ENCODE data around the gene JPT2. TPM values are rescaled to one million over a fixed set of nuclear protein-coding genes. Genes with fewer than 3 reads are reported as not detected.

JPT2 gene
- total RNA-seq, 2 experiments from 2014 or later: 56.1 to 61.7 TPM

- Mint-ChIP-seq H3K27me3 (ENCODE audit: low read depth) (no peaks in the 10 kb centered on the region), H3K27ac (no peak overlapping the region), H3K4me1 (ENCODE audit: low read depth) (no peaks in the 10 kb centered on the region), H3K9me3 (ENCODE audit: insufficient read depth) (no peaks in the 10 kb centered on the region), H3K36me3 (ENCODE audit: low read depth) (peaks cover 36% of the 10 kb centered on the region), H3K4me3 (no peak overlapping the region)
- DNase-seq (no peak), ATAC-seq (no peak)
- ChIA-PET CTCF (no interaction called here), POLR2A (no interaction called here)
Observed at GRCh38 chr16:1655269-1655807, 22.7 kb upstream of the JPT2 start.

- no peaks in the 10 kb centered on the region for H3K27me3 Mint-ChIP-seq (ENCODE audit: low read depth)
- H3K9me3 Mint-ChIP-seq (ENCODE audit: insufficient read depth): no peaks in the 10 kb centered on the region
- ATAC-seq (no peak), DNase-seq (no peak)
- no peak overlapping the region for H3K4me3 Mint-ChIP-seq
- peaks cover 30% of the 10 kb centered on the region for H3K36me3 Mint-ChIP-seq (ENCODE audit: low read depth)
- no peaks in the 10 kb centered on the region for H3K4me1 Mint-ChIP-seq (ENCODE audit: low read depth)
- ChIA-PET POLR2A (no interaction called here), CTCF (no interaction called here)
- no peak overlapping the region for H3K27ac Mint-ChIP-seq
Observed at GRCh38 chr16:1655909-1656807, 21.9 kb upstream of the JPT2 start.

GRCh38 chr16:1656808-1657617, 21.1 kb upstream of the JPT2 start:
- Mint-ChIP-seq H3K27ac (no peak overlapping the region), H3K4me1 (ENCODE audit: low read depth) (no peaks in the 10 kb centered on the region), H3K9me3 (ENCODE audit: insufficient read depth) (no peaks in the 10 kb centered on the region), H3K27me3 (ENCODE audit: low read depth) (no peaks in the 10 kb centered on the region), H3K4me3 (no peak overlapping the region), H3K36me3 (ENCODE audit: low read depth) (peaks cover 25% of the 10 kb centered on the region)
- no peak for DNase-seq
- ChIA-PET POLR2A (no interaction called here), CTCF (no interaction called here)
- ATAC-seq: no peak

- CTCF ChIA-PET: no interaction called here
- POLR2A ChIA-PET: no interaction called here
- Mint-ChIP-seq H3K36me3 (ENCODE audit: low read depth) (peaks cover 29% of the 10 kb centered on the region), H3K4me1 (ENCODE audit: low read depth) (no peaks in the 10 kb centered on the region), H3K27me3 (ENCODE audit: low read depth) (no peaks in the 10 kb centered on the region), H3K4me3 (no peak overlapping the region), H3K27ac (no peak overlapping the region), H3K9me3 (ENCODE audit: insufficient read depth) (no peaks in the 10 kb centered on the region)
- ATAC-seq: no peak
- DNase-seq: no peak
Observed at GRCh38 chr16:1657841-1658240, 20.2 kb upstream of the JPT2 start.

- Mint-ChIP-seq H3K9me3 (ENCODE audit: insufficient read depth) (no peaks in the 10 kb centered on the region), H3K36me3 (ENCODE audit: low read depth) (peaks cover 37% of the 10 kb centered on the region), H3K4me1 (ENCODE audit: low read depth) (no peaks in the 10 kb centered on the region), H3K27me3 (ENCODE audit: low read depth) (no peaks in the 10 kb centered on the region), H3K27ac (no peak overlapping the region), H3K4me3 (no peak overlapping the region)
- ChIA-PET CTCF (no interaction called here), POLR2A (interaction anchor here (0.5 kb wide), 1 partner anchor 117 kb away, joined by 3 read pairs; no protein-coding TSS in a partner anchor)
- DNase-seq (no peak), ATAC-seq (no peak)
Observed at GRCh38 chr16:1659031-1659430, 19.0 kb upstream of the JPT2 start.

GRCh38 chr16:1661826-1662225, 16.3 kb upstream of the JPT2 start:
- ChIA-PET CTCF (no interaction called here), POLR2A (no interaction called here)
- no peaks in the 10 kb centered on the region for H3K27me3 Mint-ChIP-seq (ENCODE audit: low read depth)
- H3K4me1 Mint-ChIP-seq (ENCODE audit: low read depth): no peaks in the 10 kb centered on the region
- ATAC-seq (no peak), DNase-seq (no peak)
- no peaks in the 10 kb centered on the region for H3K9me3 Mint-ChIP-seq (ENCODE audit: insufficient read depth)
- H3K27ac Mint-ChIP-seq: no peak overlapping the region
- no peak overlapping the region for H3K4me3 Mint-ChIP-seq
- peaks cover 29% of the 10 kb centered on the region for H3K36me3 Mint-ChIP-seq (ENCODE audit: low read depth)

DNA sequence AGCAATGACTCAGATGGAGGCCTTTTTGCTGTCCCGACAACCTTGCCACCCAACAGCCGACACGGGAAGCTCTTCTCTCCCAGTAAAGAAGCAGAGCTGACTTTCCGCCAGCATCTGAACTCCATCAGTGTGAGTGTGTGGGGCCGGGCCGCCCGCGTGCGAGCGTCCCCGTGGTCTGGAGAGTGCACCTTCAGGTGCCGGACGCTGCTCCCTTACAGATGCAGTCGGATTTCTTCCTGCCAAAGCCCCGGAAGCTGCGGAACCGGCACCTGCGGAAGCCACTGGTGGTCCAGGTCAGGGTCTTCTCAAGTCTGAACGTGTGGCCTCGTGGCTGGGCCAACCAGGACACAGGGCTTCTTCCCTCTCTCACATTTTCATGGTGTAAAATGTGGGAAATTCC, 15.5 kb upstream of the JPT2 start:
- ATAC-seq: no peak
- Mint-ChIP-seq H3K9me3 (ENCODE audit: insufficient read depth) (no peaks in the 10 kb centered on the region), H3K4me3 (no peak overlapping the region), H3K4me1 (ENCODE audit: low read depth) (no peaks in the 10 kb centered on the region), H3K27me3 (ENCODE audit: low read depth) (no peaks in the 10 kb centered on the region), H3K27ac (no peak overlapping the region), H3K36me3 (ENCODE audit: low read depth) (peaks cover 34% of the 10 kb centered on the region)
- POLR2A ChIA-PET: no interaction called here
- CTCF ChIA-PET: no interaction called here
- no peak for DNase-seq

DNA sequence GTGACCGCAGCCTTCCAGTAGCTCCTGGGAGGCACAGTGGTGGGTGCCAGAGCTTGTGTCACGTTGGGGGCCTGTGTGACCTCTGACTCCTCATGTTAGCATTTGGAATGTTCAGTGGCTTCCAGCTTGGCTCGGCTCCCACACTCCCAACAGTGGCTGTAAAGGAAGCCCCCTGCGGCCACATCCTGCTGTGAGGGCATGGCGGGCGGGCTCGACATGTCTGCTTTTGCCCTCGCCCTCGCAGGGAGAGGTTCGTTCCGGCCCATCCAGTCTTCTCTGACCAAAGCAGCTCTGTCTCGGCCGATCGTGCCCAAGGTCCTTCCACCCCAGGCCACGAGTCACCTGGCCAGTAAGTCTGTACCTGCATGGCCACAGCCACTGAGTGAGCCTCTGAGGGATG, 12.2 kb upstream of the JPT2 start:
- no peak overlapping the region for H3K4me3 Mint-ChIP-seq
- H3K36me3 Mint-ChIP-seq (ENCODE audit: low read depth): peaks cover 45% of the 10 kb centered on the region
- POLR2A ChIA-PET: no interaction called here

GRCh38 chr16:1666316-1666715, 11.8 kb upstream of the JPT2 start:
- DNase-seq (no peak), ATAC-seq (no peak)
- no peaks in the 10 kb centered on the region for H3K27me3 Mint-ChIP-seq (ENCODE audit: low read depth)
- no peak overlapping the region for H3K27ac Mint-ChIP-seq
- H3K4me1 Mint-ChIP-seq (ENCODE audit: low read depth): no peaks in the 10 kb centered on the region
- H3K9me3 Mint-ChIP-seq (ENCODE audit: insufficient read depth): no peaks in the 10 kb centered on the region
- H3K4me3 Mint-ChIP-seq: no peak overlapping the region
- POLR2A ChIA-PET: no interaction called here
- H3K36me3 Mint-ChIP-seq (ENCODE audit: low read depth): peaks cover 50% of the 10 kb centered on the region
- CTCF ChIA-PET: interaction anchor here (2.7 kb wide), 1 partner anchor 11 kb away, joined by 6 read pairs; the partner anchor contains the start of gene JPT2

More for the DNA sequence above, 12.2 kb upstream of the JPT2 start:
- no peak for DNase-seq
- ATAC-seq: no peak
- H3K27ac Mint-ChIP-seq: no peak overlapping the region
- no peaks in the 10 kb centered on the region for H3K4me1 Mint-ChIP-seq (ENCODE audit: low read depth)
- H3K27me3 Mint-ChIP-seq (ENCODE audit: low read depth): no peaks in the 10 kb centered on the region
- CTCF ChIA-PET: interaction anchor here (2.7 kb wide), 1 partner anchor 12 kb away, joined by 6 read pairs; the partner anchor contains the start of gene JPT2
- no peaks in the 10 kb centered on the region for H3K9me3 Mint-ChIP-seq (ENCODE audit: insufficient read depth)

DNA sequence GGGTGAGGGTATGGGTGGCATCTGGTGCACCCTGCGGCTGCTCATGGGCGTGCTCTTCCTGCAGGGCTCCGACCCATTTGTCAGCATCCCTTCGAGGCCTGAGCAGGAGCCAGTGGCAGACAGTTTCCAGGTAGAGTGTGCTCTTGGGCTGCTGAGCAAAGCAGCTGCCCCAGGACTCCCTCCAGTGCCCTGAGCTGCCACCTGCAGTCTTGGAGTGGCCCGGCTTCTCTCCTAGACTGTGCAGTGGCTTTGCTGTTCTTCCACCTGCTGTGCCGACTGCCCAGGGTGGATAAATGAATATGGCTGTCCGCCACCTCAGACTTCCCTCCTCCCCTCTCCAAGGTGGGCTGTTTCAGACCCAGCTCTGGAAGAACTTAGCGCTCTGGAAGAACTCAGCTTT, 10.8 kb upstream of the JPT2 start:
- Mint-ChIP-seq H3K9me3 (ENCODE audit: insufficient read depth) (no peaks in the 10 kb centered on the region), H3K4me3 (no peak overlapping the region), H3K27me3 (ENCODE audit: low read depth) (no peaks in the 10 kb centered on the region), H3K27ac (no peak overlapping the region), H3K36me3 (ENCODE audit: low read depth) (peaks cover 54% of the 10 kb centered on the region), H3K4me1 (ENCODE audit: low read depth) (no peaks in the 10 kb centered on the region)
- ATAC-seq (no peak), DNase-seq (no peak)
- POLR2A ChIA-PET: no interaction called here
- CTCF ChIA-PET: interaction anchor here (2.7 kb wide), 1 partner anchor 10 kb away, joined by 6 read pairs; the partner anchor contains the start of gene JPT2

GRCh38 chr16:1667916-1668315, 10.2 kb upstream of the JPT2 start:
- H3K36me3 Mint-ChIP-seq (ENCODE audit: low read depth): peaks cover 53% of the 10 kb centered on the region
- no peak for ATAC-seq
- no peak for DNase-seq
- H3K4me1 Mint-ChIP-seq (ENCODE audit: low read depth): no peaks in the 10 kb centered on the region
- H3K9me3 Mint-ChIP-seq (ENCODE audit: insufficient read depth): no peaks in the 10 kb centered on the region
- CTCF ChIA-PET: interaction anchor here (2.7 kb wide), 1 partner anchor 10 kb away, joined by 6 read pairs; the partner anchor contains the start of gene JPT2
- H3K27ac Mint-ChIP-seq: no peak overlapping the region
- no peaks in the 10 kb centered on the region for H3K27me3 Mint-ChIP-seq (ENCODE audit: low read depth)
- POLR2A ChIA-PET: no interaction called here
- H3K4me3 Mint-ChIP-seq: no peak overlapping the region

Data from activated CD8-positive, alpha-beta T cell treated with anti-CD3 and anti-CD28 coated beads, Interleukin-2, amount 10 ng/mL, durations not matched to agents 7 days and 5 days (primary cell).